ENCODE data around the gene FN1. TPM values are rescaled to one million over a fixed set of nuclear protein-coding genes. Genes with fewer than 3 reads are reported as not detected.
A peak's percentile ranks its signal among the peaks of the same experiment; 100 is the strongest.
"Not testable (repeated sequence)": the region's sequence is repeated elsewhere in the genome, so short reads cannot be mapped to it uniquely, and the experiment has no call there.

Gene FN1
- total and polyA plus RNA-seq, 12 donors = 44.6 to 322 (median 110) TPM

DNA sequence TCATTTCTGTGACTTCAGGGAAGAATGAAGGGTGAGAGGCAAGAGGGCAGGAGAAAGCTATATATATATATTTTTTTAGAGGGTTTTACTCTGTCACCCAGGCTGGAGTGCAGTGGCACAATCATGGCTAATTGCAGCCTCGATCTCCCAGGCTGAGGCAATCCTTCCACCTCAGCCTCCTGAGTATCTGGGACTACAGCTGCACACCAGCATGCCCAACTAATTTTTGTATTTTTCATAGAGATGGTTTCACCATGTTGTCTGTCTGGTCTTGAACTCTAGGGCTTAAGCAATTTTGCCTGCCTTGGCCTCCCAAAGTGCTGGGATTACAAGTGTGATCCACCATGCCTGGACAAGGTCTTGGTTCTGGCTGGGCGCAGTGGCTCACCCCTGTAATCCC, 120.6 kb downstream of the FN1 start:
- Histone ChIP-seq H3K9me3 (replicated peaks in 1 of 3) (no peaks in the 10 kb centered on the region), H3K4me1 (replicated peaks in 1 of 2) (peaks cover 0 to 13% of the 10 kb centered on the region in 2 donors), H3K27ac (no peak overlapping the region), H3K4me3 (no peak overlapping the region), H3K27me3 (no peaks in the 10 kb centered on the region), H3K36me3 (replicated peaks in 1 of 2) (peaks cover 0 to 20% of the 10 kb centered on the region in 2 donors)
- 99 to 100% (median 100%) methylated on average over 2 of the region's 2 CpGs for WGBS, 4 donors
- intact Hi-C loops (cut with DNase I) = no loop called here
- TF ChIP-seq CTCF (IDR thresholded peaks at IDR 0.05) = no peak
- TF ChIP-seq POLR2A (IDR thresholded peaks at IDR 0.05) = no peak
- no peak for DNase-seq

DNA sequence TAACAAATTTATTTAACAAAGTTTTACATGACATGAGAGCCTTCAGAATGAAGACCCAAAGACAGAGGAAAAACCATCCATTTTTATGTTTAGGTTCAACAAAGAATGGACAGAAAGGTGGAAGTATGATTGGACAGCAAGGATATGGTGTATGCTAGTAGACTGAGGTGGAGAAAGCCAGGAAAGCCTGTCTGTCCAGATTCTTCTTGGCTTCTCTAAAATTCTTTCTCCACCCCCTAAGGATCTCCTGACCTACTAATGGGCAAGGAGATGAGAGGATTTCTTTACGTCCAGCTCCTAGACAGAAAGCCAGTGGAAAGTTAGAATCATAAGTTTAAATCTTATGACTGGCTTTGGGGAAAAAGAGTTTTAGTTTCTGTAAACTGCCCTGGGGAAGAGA, 121.0 kb downstream of the FN1 start:
- 77 to 89% (median 82%) methylated on average over 1 of the region's 1 CpG for WGBS, 4 donors
- TF ChIP-seq POLR2A (IDR thresholded peaks at IDR 0.05) = no peak
- no peak for TF ChIP-seq CTCF (IDR thresholded peaks at IDR 0.05)
- no peak overlapping the region for H3K4me3 ChIP-seq
- H3K27me3 ChIP-seq = no peaks in the 10 kb centered on the region
- no peaks in the 10 kb centered on the region for H3K9me3 ChIP-seq (replicated peaks in 1 of 3)
- intact Hi-C loops (cut with DNase I) = no loop called here
- DNase-seq = no peak
- peaks cover 0 to 16% of the 10 kb centered on the region in 2 donors for H3K36me3 ChIP-seq (replicated peaks in 1 of 2)
- peaks cover 0 to 13% of the 10 kb centered on the region in 2 donors for H3K4me1 ChIP-seq (replicated peaks in 1 of 2)
- no peak overlapping the region for H3K27ac ChIP-seq

DNA sequence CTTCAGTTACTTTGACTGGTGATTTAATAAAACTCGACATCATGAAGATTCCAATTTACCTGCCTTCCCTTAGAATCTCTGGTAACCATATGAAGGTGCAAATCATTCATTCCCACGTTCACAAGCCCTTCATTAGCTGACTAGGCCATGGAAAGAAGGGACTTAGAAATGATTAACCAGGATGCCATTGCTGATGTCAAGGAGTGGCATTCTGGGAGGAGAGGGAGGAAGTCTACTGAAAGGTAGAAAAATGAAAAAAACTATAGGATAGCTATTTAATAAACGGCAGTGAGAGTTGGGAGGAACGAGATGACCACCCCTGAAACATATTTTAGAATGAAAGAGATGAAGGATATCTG, 122.6 kb downstream of the FN1 start:
- H3K4me3 ChIP-seq = no peak overlapping the region
- no peaks in the 10 kb centered on the region for H3K9me3 ChIP-seq (replicated peaks in 1 of 3)
- TF ChIP-seq CTCF (IDR thresholded peaks at IDR 0.05) = no peak
- intact Hi-C loops (cut with DNase I) = no loop called here
- 87 to 95% (median 90%) methylated on average over 4 of the region's 4 CpGs for WGBS, 4 donors
- H3K27me3 ChIP-seq = no peaks in the 10 kb centered on the region
- peaks cover 0 to 13% of the 10 kb centered on the region in 2 donors for H3K4me1 ChIP-seq (replicated peaks in 1 of 2)
- DNase-seq = no peak
- no peak overlapping the region for H3K27ac ChIP-seq
- no peaks in the 10 kb centered on the region for H3K36me3 ChIP-seq (replicated peaks in 1 of 2)

DNA sequence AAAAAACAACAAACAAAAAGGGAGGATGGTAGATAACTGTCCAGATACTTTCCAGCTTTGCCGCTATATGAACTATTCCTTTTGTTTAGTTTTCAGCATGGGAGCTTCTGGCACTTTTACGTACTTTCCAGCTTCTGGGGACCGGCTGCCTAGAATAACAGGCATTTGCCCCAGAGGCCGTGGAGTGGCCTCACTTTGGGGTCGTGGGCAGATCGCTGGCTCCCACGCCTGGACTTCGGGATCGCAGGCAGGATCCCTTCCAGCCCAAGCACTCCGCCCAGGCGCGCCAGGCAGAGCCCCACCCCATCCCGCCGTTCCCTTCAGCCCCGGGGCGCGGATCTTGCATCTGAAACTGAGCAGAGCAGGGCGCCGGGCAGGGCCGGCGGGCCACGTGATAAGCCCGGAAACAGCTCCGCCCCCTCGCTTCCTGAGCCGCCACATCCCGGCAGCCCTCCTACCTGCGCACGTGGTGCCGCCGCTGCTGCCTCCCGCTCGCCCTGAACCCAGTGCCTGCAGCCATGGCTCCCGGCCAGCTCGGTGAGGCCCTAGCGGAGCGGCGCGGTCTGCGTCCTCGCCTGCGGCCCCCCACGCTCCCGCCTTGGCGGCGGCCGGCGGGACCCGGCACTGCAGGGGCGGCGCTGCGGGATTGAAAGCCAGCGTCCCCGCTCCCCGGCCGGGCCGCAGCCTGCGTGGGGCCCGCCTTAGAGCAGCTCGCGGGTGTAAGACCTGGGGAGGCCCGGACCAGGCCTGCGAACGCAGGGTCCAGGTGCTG, 124.1 kb downstream of the FN1 start, which contains the start of gene ATIC:
TSS of gene ATIC (plus strand) at position 435 of the 772 bp plus-strand sequence. CDS start at position 519, 84 bp downstream.
- intact Hi-C loops (cut with DNase I) = no loop called here
- Histone ChIP-seq H3K36me3 (replicated peaks in 1 of 2) (no peaks in the 10 kb centered on the region), H3K4me3 (peak within 1 kb of the TSS; percentile 21 to 89 (median 33)), H3K4me1 (replicated peaks in 1 of 2) (peaks cover 0 to 13% of the 10 kb centered on the region in 2 donors), H3K27me3 (no peaks in the 10 kb centered on the region), H3K27ac (peak within 1 kb of the TSS in 4 of 5 donors; percentile 45 to 94 (median 81)), H3K9me3 (replicated peaks in 1 of 3) (no peaks in the 10 kb centered on the region)
- 0 to 4% (median 0%) methylated on average over 7 to 64 of the region's 64 CpGs for WGBS, 4 donors
- TF ChIP-seq POLR2A (IDR thresholded peaks at IDR 0.05) = peak; percentile 47 to 75
- peak in 2 of 6 experiments; percentile 14 to 35 for TF ChIP-seq CTCF (IDR thresholded peaks at IDR 0.05)
- peak; percentile 92 to 98 (median 95) for DNase-seq

GRCh38 chr2:215311259-215311624, 124.6 kb downstream of the FN1 start:
- H3K27me3 ChIP-seq; intact Hi-C loops (cut with DNase I); H3K9me3 ChIP-seq (replicated peaks in 1 of 3); H3K36me3 ChIP-seq (replicated peaks in 1 of 2): not testable (repeated sequence)
- H3K27ac ChIP-seq = peak overlapping the region in 2 of 5 donors; percentile 80 to 82
- peaks cover 0 to 13% of the 10 kb centered on the region in 2 donors for H3K4me1 ChIP-seq (replicated peaks in 1 of 2)
- 33 to 44% (median 37%) methylated on average over 13 of the region's 13 CpGs for WGBS, 4 donors
- peak overlapping the region in 2 of 4 donors; percentile 44 to 89 for H3K4me3 ChIP-seq
- DNase-seq = peak in 5 of 7 donors; percentile 13 to 29 (median 19)
